ENCODE data around the gene SMIM27. TPM values are rescaled to one million over a fixed set of nuclear protein-coding genes. Genes with fewer than 3 reads are reported as not detected.

SMIM27 gene
- total RNA-seq, 1 experiment from 2014 or later = 13.6 TPM

- H3K4me3 Mint-ChIP-seq = no peak overlapping the region
- no peak for ATAC-seq
- H3K27me3 Mint-ChIP-seq (ENCODE audit: low read depth) = no peaks in the 10 kb centered on the region
- peaks cover 2% of the 10 kb centered on the region; the same call in 1 of the 2 replicates for H3K36me3 Mint-ChIP-seq
- ChIA-PET CTCF (interaction anchor here (0.7 to 1.1 kb wide), 3 partner anchors 17 to 29 kb away, joined by 3 read pairs; partner anchors contain the start of gene RIGI), POLR2A (interaction anchor here (0.7 kb wide), 1 partner anchor 27 kb away, joined by 5 read pairs; no protein-coding TSS in a partner anchor)
- DNase-seq (ENCODE audit: low spot score) = no peak
- peaks cover 13% of the 10 kb centered on the region for H3K4me1 Mint-ChIP-seq
- H3K27ac Mint-ChIP-seq = no peak overlapping the region
- no peak for TF ChIP-seq FOXJ3 (CRISPR knock-in tag; IDR thresholded peaks at IDR 0.05; ENCODE audit: borderline replicate concordance)
- TF ChIP-seq PREB (CRISPR knock-in tag; IDR thresholded peaks at IDR 0.05; ENCODE audit: borderline replicate concordance) = no peak
- no peak for TF ChIP-seq JAZF1 (CRISPR knock-in tag; IDR thresholded peaks at IDR 0.05)
- no peak for TF ChIP-seq AR (CRISPR knock-in tag; IDR thresholded peaks at IDR 0.05)
- no peak for TF ChIP-seq USF1 (CRISPR knock-in tag; IDR thresholded peaks at IDR 0.05)
- TF ChIP-seq RELA (CRISPR knock-in tag; IDR thresholded peaks at IDR 0.05; ENCODE audit: borderline replicate concordance) = no peak
- no peak for TF ChIP-seq ZNF671 (CRISPR knock-in tag; IDR thresholded peaks at IDR 0.05)
- TF ChIP-seq NR3C1 (CRISPR knock-in tag; conservative IDR thresholded peaks at IDR 0.05; ENCODE audit: low read depth) = no peak
- no peak for TF ChIP-seq MAX (CRISPR knock-in tag; IDR thresholded peaks at IDR 0.05)
- TF ChIP-seq FOXP4 (CRISPR knock-in tag; IDR thresholded peaks at IDR 0.05) = no peak
- no peak for TF ChIP-seq ERG (CRISPR knock-in tag; IDR thresholded peaks at IDR 0.05)
- TF ChIP-seq RORB (CRISPR knock-in tag; IDR thresholded peaks at IDR 0.05) = no peak
- no peak for TF ChIP-seq OVOL2 (CRISPR knock-in tag; IDR thresholded peaks at IDR 0.05; ENCODE audit: borderline replicate concordance)
- TF ChIP-seq HMGXB4 (CRISPR knock-in tag; IDR thresholded peaks at IDR 0.05) = no peak
- no peak for TF ChIP-seq ZBTB21 (CRISPR knock-in tag; IDR thresholded peaks at IDR 0.05; ENCODE audit: borderline replicate concordance)
- TF ChIP-seq E2F5 (CRISPR knock-in tag; IDR thresholded peaks at IDR 0.05) = no peak
- TF ChIP-seq CTCF (IDR thresholded peaks at IDR 0.05) = no peak
- TF ChIP-seq SP1 (CRISPR knock-in tag; conservative IDR thresholded peaks at IDR 0.05) = no peak
- TF ChIP-seq ZNF425 (CRISPR knock-in tag; conservative IDR thresholded peaks at IDR 0.05) = no peak
- H3K9me3 Mint-ChIP-seq = no peaks in the 10 kb centered on the region
Measured at GRCh38 chr9:32554591-32554990, 2.5 kb downstream of the SMIM27 start.

Measured in WTC11 (cell line).